H1 (cell line): Measurements from ENCODE around the gene JPH3. TPM values are rescaled to one million over a fixed set of nuclear protein-coding genes. Genes with fewer than 3 reads are reported as not detected.
A peak's percentile ranks its signal among the peaks of the same experiment; 100 is the strongest.

ENCODE experiments used
- CTCF ChIA-PET: fragments of 300-600 bp; sonication (Branson Sonifier 250); formaldehyde crosslinking; loops from one replicate; lab custom pipeline; 2021; ENCODE audit not compliant: partially characterized antibody; lab: Charles Lee
- POLR2A ChIA-PET: fragments of 300-600 bp; sonication (Branson Sonifier 250); formaldehyde crosslinking; loops from one replicate; lab custom pipeline; 2021; ENCODE audit warnings: inconsistent platforms; ENCODE audit not compliant: partially characterized antibody; lab: Charles Lee
- DNase-seq, 2 experiments: peaks; one replicate each; pipeline versions ENCODE4 v3.0.0 to v3.0.0-alpha.2; 2010 to 2022; ENCODE audit warnings: low spot score in 2 of 2, low read depth in 1 of 2, mixed read lengths in 1 of 2
- FAIRE-seq: peaks from 2 replicates; lab custom pipeline; 2011; peaks lifted over from hg19 to GRCh38; lab: Jason Lieb, UNC
- H2AFZ ChIP-seq: 2 replicates; pipeline ENCODE4 v1.8.1; 2012; ENCODE audit warnings: low read length, inconsistent platforms
- H2AK5ac ChIP-seq: 2 replicates; pipeline ENCODE4 v1.6.1; 2013; ENCODE audit warnings: low read depth, low read length
- H2BK120ac ChIP-seq: replicated peaks from 2 replicates; pipeline ENCODE3; 2013; ENCODE audit warnings: low read depth, low read length, inconsistent platforms
- H2BK12ac ChIP-seq: 2 replicates; pipeline ENCODE4 v1.6.1; 2013; ENCODE audit warnings: low read depth, low read length
- H2BK15ac ChIP-seq: 2 replicates; pipeline ENCODE4 v1.6.1; 2013; ENCODE audit warnings: low read length
- H2BK20ac ChIP-seq: 2 replicates; pipeline ENCODE4 v1.6.1; 2013; ENCODE audit warnings: low read length
- H2BK5ac ChIP-seq: 2 replicates; pipeline ENCODE4 v1.6.1; 2013; ENCODE audit warnings: low read depth, low read length
- H3K14ac ChIP-seq: 2 replicates; pipeline ENCODE4 v1.6.1; 2013; ENCODE audit warnings: inconsistent platforms; ENCODE audit not compliant: insufficient read length
- H3K18ac ChIP-seq: 2 replicates; pipeline ENCODE4 v1.6.1; 2013; ENCODE audit warnings: low read length; ENCODE audit errors: extremely low read depth
- H3K23ac ChIP-seq: 2 replicates; pipeline ENCODE4 v1.6.1; 2013; ENCODE audit warnings: inconsistent platforms; ENCODE audit not compliant: insufficient read length
- H3K23me2 ChIP-seq: 2 replicates; pipeline ENCODE4 v1.6.1; 2013; ENCODE audit warnings: low read depth, low read length
- H3K27ac ChIP-seq: 2 replicates; pipeline ENCODE4 v1.6.1; 2011; ENCODE audit warnings: low read depth, low read length, inconsistent platforms
- H3K27me3 ChIP-seq, 4 experiments: replicated peaks in 1 of 4; 1 replicate in 1 of 4; 2 replicates in 3 of 4; pipeline versions ENCODE4 v1.6.1 to v1.8.1; 2011 to 2013; ENCODE audit warnings: low read length in 3 of 4, mild to moderate bottlenecking in 3 of 4, inconsistent platforms in 2 of 4, mixed read lengths in 2 of 4, moderate library complexity in 1 of 4; ENCODE audit not compliant: control insufficient read depth in 3 of 4, insufficient read depth in 3 of 4; ENCODE audit errors: extremely low read depth in 1 of 4
- H3K36me3 ChIP-seq, 4 experiments: 2 replicates each; pipeline versions ENCODE4 v1.6.1 to v1.8.1; 2011 to 2013; ENCODE audit warnings: mild to moderate bottlenecking in 4 of 4, low read length in 3 of 4, moderate library complexity in 2 of 4, control low read depth in 1 of 4, inconsistent platforms in 1 of 4; ENCODE audit not compliant: insufficient read depth in 4 of 4, control insufficient read depth in 2 of 4
- H3K4ac ChIP-seq: replicated peaks from 2 replicates; pipeline ENCODE3; 2013; ENCODE audit warnings: low read length, low read depth, mixed read lengths, inconsistent platforms; ENCODE audit not compliant: insufficient read length
- H3K4me1 ChIP-seq, 4 experiments: replicated peaks in 1 of 4; 1 replicate in 1 of 4; 2 replicates in 3 of 4; pipeline versions ENCODE4 v1.6.1 to v1.8.1; 2011 to 2013; ENCODE audit warnings: low read length in 3 of 4, inconsistent platforms in 2 of 4, mixed read lengths in 1 of 4; ENCODE audit not compliant: insufficient read depth in 4 of 4, control insufficient read depth in 3 of 4
- H3K4me2 ChIP-seq, 2 experiments: 2 replicates each; pipeline versions ENCODE4 v1.6.1 to v1.8.1; 2011 to 2013; ENCODE audit warnings: low read depth in 2 of 2, low read length in 2 of 2, control low read depth in 1 of 2, inconsistent platforms in 1 of 2, mild to moderate bottlenecking in 1 of 2; ENCODE audit not compliant: insufficient read depth in 1 of 2
- H3K4me3 ChIP-seq, 4 experiments: fragments of 200-600, 300-600 bp in 1 of 4; sonication (generic), shearing (Covaris generic), sonication (Bioruptor Twin) in 1 of 4; 2 replicates each; pipeline versions ENCODE4 v1.5.1 to v1.8.1; 2011 to 2016; ENCODE audit warnings: low read length in 4 of 4, low read depth in 3 of 4, control low read depth in 2 of 4, inconsistent platforms in 2 of 4, mild to moderate bottlenecking in 2 of 4, mixed read lengths in 1 of 4, moderate library complexity in 1 of 4; ENCODE audit not compliant: insufficient read depth in 2 of 4; ENCODE audit errors: extremely low read depth in 1 of 4
- H3K56ac ChIP-seq: replicated peaks from 2 replicates; pipeline ENCODE3; 2013; ENCODE audit warnings: low read depth, mild to moderate bottlenecking, mixed read lengths, low read length, inconsistent platforms; ENCODE audit not compliant: insufficient read length
- H3K79me1 ChIP-seq: 2 replicates; pipeline ENCODE4 v1.6.1; 2013; ENCODE audit warnings: low read depth, low read length, control low read depth
- H3K79me2 ChIP-seq, 2 experiments: 2 replicates each; pipeline versions ENCODE4 v1.6.1 to v1.8.1; 2012 to 2013; ENCODE audit warnings: low read length in 2 of 2, mild to moderate bottlenecking in 2 of 2, inconsistent platforms in 1 of 2; ENCODE audit not compliant: insufficient read depth in 2 of 2, control insufficient read depth in 1 of 2
- H3K9ac ChIP-seq, 4 experiments: replicated peaks in 1 of 4; 1 replicate in 1 of 4; 2 replicates in 3 of 4; pipeline versions ENCODE4 v1.6.1 to v1.8.1; 2011 to 2013; ENCODE audit warnings: low read depth in 3 of 4, low read length in 3 of 4, control low read depth in 2 of 4, mild to moderate bottlenecking in 2 of 4, moderate library complexity in 2 of 4, inconsistent platforms in 1 of 4; ENCODE audit errors: extremely low read depth in 1 of 4
- H3K9me3 ChIP-seq, 2 experiments: 2 replicates each; pipeline versions ENCODE4 v1.6.1 to v1.8.1; 2012 to 2013; ENCODE audit warnings: mild to moderate bottlenecking in 2 of 2, moderate library complexity in 2 of 2, control low read depth in 1 of 2, inconsistent platforms in 1 of 2, low read depth in 1 of 2, low read length in 1 of 2, mixed read lengths in 1 of 2; ENCODE audit not compliant: insufficient read depth in 2 of 2
- H4K20me1 ChIP-seq, 2 experiments: replicated peaks in 1 of 2; 2 replicates each; pipeline versions ENCODE3 to v1.8.1; 2011 to 2013; ENCODE audit warnings: inconsistent platforms in 2 of 2, low read length in 2 of 2, mild to moderate bottlenecking in 1 of 2; ENCODE audit not compliant: insufficient read depth in 2 of 2, control insufficient read depth in 1 of 2
- H4K5ac ChIP-seq: 2 replicates; pipeline ENCODE4 v1.6.1; 2013; ENCODE audit warnings: low read length, low read depth, mixed read lengths, inconsistent platforms; ENCODE audit not compliant: insufficient read length
- H4K8ac ChIP-seq: 2 replicates; pipeline ENCODE4 v1.8.0; 2013; ENCODE audit warnings: mild to moderate bottlenecking, moderate library complexity, low read length, inconsistent platforms; ENCODE audit not compliant: insufficient read depth; ENCODE audit errors: extremely low read depth
- H4K91ac ChIP-seq: replicated peaks from 2 replicates; pipeline ENCODE3; 2013; ENCODE audit warnings: low read length, mixed read lengths, inconsistent platforms; ENCODE audit not compliant: insufficient read length
- CBX8 ChIP-seq: fragments of 300-800, 300-1000 bp; sonication (generic); IDR thresholded peaks from 2 replicates; pipeline ENCODE4 v1.7.1; 2016; ENCODE audit warnings: low read depth, low read length, borderline replicate concordance
- HDAC2 ChIP-seq, 2 experiments: fragments of 300-600 bp in 1 of 2; sonication (generic) in 1 of 2; IDR thresholded peaks; 2 replicates each; pipeline ENCODE4 v1.6.1; 2011 to 2012; ENCODE audit warnings: low read depth in 2 of 2, low read length in 2 of 2, mild to moderate bottlenecking in 2 of 2, moderate library complexity in 2 of 2, borderline replicate concordance in 1 of 2, inconsistent platforms in 1 of 2
- PHF8 ChIP-seq: fragments of 200-600 bp; sonication (generic); conservative IDR thresholded peaks from 2 replicates; pipeline ENCODE4 v1.7.1; 2012; ENCODE audit warnings: low read depth, mild to moderate bottlenecking, inconsistent platforms, low read length, moderate library complexity
- RFX5 ChIP-seq: IDR thresholded peaks from 2 replicates; pipeline ENCODE4 v1.6.1; 2011; ENCODE audit warnings: low read depth, low read length, improper control_type of control experiment, borderline replicate concordance
- WGBS, 2 experiments: shearing (Covaris generic) in 1 of 2; methylation state at CpG; one replicate each; pipeline versions ENCODE4 v1.1.6 to v1.1.7; 2013 to 2015; ENCODE audit warnings: low lambda C conversion rate in 2 of 2, mixed read lengths in 2 of 2, inconsistent platforms in 1 of 2, low coverage in 1 of 2, missing lambda C conversion rate in 1 of 2; ENCODE audit not compliant: insufficient replicate concordance in 2 of 2, insufficient coverage in 1 of 2, insufficient read length in 1 of 2; ENCODE audit errors: extremely low coverage in 1 of 2, missing lambda C conversion rate in 1 of 2; 5-methylcytosine and 5-hydroxymethylcytosine counted together
- polyA plus RNA-seq, 7 experiments: library from polyadenylated mRNA; depleted of rRNA in 3 of 7; stranded (reverse) in 5 of 7; unstranded in 2 of 7; fragments of >200 nt in 5 of 7; fragments of 200-250 nt in 2 of 7; gene quantifications; 1 replicate in 5 of 7; 2 replicates in 1 of 7; 4 replicates in 1 of 7; pipeline versions ENCODE4 v1.2.1 to v1.2.3, GENCODE V29; 2011 to 2013; ENCODE audit warnings: missing spikeins in 2 of 7, mixed read lengths in 2 of 7
- total RNA-seq: library from RNA; stranded (reverse); fragmentation: NEBNext Ultra II Directional; extraction: Animal tissue kit (Norgen Biotek cat#: 25700); gene quantifications from 2 replicates; pipeline ENCODE4 v1.2.1, GENCODE V29; 2021

The JPH3 gene
- total and polyA plus RNA-seq, 2 of the 8 experiments (the other 6 are each of a cell fraction or from before 2014, with no cell fraction given) = 10.3 to 28.3 TPM

DNA sequence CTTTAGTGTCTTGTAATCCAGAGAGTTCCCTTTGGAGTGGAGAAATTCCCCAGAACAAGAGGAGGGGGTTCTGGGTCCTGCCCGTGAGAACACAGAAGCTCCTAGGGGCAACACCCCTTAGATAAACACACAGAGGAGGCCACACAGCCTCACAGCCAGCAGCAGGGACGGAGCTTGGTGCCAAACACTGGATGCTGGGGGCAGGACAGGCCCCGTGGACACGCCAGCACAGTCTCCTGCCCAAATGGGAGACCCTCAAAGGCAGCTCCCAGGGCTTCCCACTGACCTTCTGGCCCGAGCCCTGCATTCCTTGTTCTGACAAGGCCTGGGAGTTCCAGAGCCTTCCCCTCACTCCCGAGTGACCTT, 31.8 kb upstream of the JPH3 start:
- H3K23me2 ChIP-seq = no peaks in the 10 kb centered on the region
- no peaks in the 10 kb centered on the region for H3K9me3 ChIP-seq
- POLR2A ChIA-PET = interaction anchor here (1.3 to 1.5 kb wide), 2 partner anchors 110 to 158 kb away, joined by 3 to 4 read pairs; no protein-coding TSS in a partner anchor
- no peaks in the 10 kb centered on the region for H3K79me1 ChIP-seq
- H3K4me2 ChIP-seq = no peak overlapping the region
- H3K18ac ChIP-seq = no peak overlapping the region
- no peak overlapping the region for H2BK120ac ChIP-seq
- H4K8ac ChIP-seq = no peak overlapping the region
- H3K56ac ChIP-seq = no peak overlapping the region
- no peaks in the 10 kb centered on the region for H4K20me1 ChIP-seq
- CTCF ChIA-PET = interaction anchor here (0.6 to 13.0 kb wide), 38 partner anchors 9 to 438 kb away, joined by 3 to 169 read pairs (median 8); no protein-coding TSS in a partner anchor
- H3K27ac ChIP-seq = no peak overlapping the region
- no peak overlapping the region for H3K23ac ChIP-seq
- H2BK5ac ChIP-seq = no peak overlapping the region
- no peaks in the 10 kb centered on the region for H3K36me3 ChIP-seq
- H4K5ac ChIP-seq = no peak overlapping the region
- no peaks in the 10 kb centered on the region for H3K79me2 ChIP-seq
- WGBS, 2 experiments = 94% methylated on average over 6 of the region's 6 CpGs; no CpG with 5 or more reads in 1 of the 2 experiments
- no peak overlapping the region for H3K4ac ChIP-seq
- H3K27me3 ChIP-seq = no peaks in the 10 kb centered on the region
- 0 out of 2 replicates have a peak overlapping the region, but pooled peaks have one; percentile 48 for H2BK20ac ChIP-seq
- H3K4me1 ChIP-seq = peaks cover 3 to 10% (median 6%) of the 10 kb centered on the region in 4 experiments
- FAIRE-seq (no peak), DNase-seq (no peak)
- H3K14ac ChIP-seq = no peak overlapping the region
- H2AK5ac ChIP-seq = no peak overlapping the region
- H2BK15ac ChIP-seq = 0 out of 2 replicates have a peak overlapping the region, but pooled peaks have one; percentile 81
- 0 out of 2 replicates have a peak overlapping the region, but pooled peaks have one; percentile 9 for H2BK12ac ChIP-seq
- H4K91ac ChIP-seq = no peak overlapping the region
- H2AFZ ChIP-seq = 0 out of 2 replicates have a peak overlapping the region, but pooled peaks have one; percentile 26
- no peak overlapping the region for H3K9ac ChIP-seq
- no peak overlapping the region for H3K4me3 ChIP-seq
- TF ChIP-seq CBX8 (no peak), PHF8 (no peak), HDAC2 (IDR thresholded peaks at IDR 0.05; ENCODE audit: borderline replicate concordance in 1 of 2, low read depth in 2 of 2, low read length in 2 of 2) (no peak), RFX5 (no peak)
